ENCODE measurements around the gene COMTD1. TPM values are rescaled to one million over a fixed set of nuclear protein-coding genes. Genes with fewer than 3 reads are reported as not detected.
A peak's percentile ranks its signal among the peaks of the same experiment; 100 is the strongest.
"Not testable (repeated sequence)": the region's sequence is repeated elsewhere in the genome, so short reads cannot be mapped to it uniquely, and the experiment has no call there.

COMTD1 gene
- total RNA-seq, 1 donor from 2014 or later, result 41.5 TPM

DNA sequence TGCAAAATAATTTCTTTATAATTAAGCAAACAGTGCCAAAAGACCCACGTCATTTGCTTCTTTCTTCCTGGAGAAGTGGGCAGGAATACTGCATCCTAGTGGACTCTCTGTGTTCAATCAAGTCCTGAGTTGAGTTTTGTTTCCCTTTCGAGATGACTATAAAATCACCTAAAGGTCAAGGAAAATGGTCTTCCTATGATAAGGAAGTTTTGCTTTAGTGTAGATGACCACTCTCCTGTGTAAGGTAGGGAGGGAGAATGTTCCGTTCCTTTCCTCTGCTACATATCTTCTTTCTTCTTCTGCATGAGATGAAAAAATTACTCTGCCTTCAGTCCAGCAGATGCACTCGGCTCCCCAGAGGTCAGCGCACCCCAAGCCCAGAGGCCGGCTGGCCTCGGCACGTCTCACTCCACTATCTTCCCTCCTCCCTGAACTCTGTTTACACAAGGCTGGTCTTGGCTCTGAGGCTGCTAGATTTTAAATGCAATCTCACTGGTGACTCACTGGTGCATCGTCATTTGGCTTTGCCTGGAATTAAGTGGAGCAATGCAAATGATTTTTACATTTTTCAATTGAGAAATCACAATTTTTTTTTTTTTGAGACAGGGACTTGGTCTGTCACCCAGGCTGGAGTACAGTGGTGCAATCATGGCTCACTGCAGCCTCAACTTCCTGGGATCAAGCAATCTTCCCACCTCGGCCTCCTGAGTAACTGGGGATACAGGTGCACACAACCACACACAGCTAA, 43.8 kb downstream of the COMTD1 start:
- TF ChIP-seq, protein P1, sequence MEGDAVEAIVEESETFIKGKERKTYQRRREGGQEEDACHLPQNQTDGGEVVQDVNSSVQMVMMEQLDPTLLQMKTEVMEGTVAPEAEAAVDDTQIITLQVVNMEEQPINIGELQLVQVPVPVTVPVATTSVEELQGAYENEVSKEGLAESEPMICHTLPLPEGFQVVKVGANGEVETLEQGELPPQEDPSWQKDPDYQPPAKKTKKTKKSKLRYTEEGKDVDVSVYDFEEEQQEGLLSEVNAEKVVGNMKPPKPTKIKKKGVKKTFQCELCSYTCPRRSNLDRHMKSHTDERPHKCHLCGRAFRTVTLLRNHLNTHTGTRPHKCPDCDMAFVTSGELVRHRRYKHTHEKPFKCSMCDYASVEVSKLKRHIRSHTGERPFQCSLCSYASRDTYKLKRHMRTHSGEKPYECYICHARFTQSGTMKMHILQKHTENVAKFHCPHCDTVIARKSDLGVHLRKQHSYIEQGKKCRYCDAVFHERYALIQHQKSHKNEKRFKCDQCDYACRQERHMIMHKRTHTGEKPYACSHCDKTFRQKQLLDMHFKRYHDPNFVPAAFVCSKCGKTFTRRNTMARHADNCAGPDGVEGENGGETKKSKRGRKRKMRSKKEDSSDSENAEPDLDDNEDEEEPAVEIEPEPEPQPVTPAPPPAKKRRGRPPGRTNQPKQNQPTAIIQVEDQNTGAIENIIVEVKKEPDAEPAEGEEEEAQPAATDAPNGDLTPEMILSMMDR (conservative IDR thresholded peaks at IDR 0.05; ENCODE audit: low read depth, low read length), result no peak
- H3K4me3 ChIP-seq (ENCODE audit: low read depth, low read length), result no peak overlapping the region
- no peak for DNase-seq (ENCODE audit: low read depth)

DNA sequence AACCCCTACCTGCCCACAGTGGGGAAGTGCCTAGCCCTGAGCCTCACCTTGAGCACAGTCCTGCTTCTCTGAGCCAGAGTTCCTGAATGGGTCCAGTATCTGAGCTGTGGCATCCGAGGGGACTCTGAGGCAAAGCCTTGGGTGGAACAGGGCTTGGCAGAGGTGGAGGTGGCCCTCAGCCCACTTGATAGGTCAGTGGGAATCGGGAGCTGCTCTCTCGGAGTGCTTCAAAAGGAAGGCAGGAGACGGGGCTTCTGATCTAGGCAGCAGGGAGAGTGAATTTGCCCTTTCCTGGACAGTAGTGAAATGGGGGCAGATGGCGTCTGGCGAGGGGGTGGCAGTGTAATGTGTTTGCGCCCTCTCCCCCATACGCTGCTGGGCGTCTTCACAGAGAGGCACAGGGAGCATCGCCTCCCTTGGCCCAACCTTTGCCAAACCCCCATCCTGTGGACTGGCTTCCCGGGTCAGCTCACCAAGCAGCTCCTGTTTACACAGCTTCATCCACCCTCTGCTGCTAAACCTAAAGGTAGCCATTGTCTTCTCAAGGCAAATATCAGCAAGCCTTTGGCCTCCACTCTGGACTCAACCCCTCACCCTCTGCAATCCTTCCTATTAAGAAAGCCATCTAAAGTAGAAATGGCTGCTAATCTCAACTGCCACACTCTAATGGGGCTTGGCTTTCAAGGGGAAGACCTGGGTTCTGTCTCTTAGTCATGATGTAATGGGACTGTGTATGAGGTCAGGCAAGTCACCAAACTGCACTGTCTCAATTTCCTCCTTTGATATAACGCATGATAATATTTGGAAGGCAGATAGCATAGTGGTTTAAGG, 46.3 kb downstream of the COMTD1 start:
- H3K4me3 ChIP-seq (ENCODE audit: low read depth, low read length), result no peak overlapping the region
- no peak for DNase-seq (ENCODE audit: low read depth)
- TF ChIP-seq, protein P1 (conservative IDR thresholded peaks at IDR 0.05; ENCODE audit: low read depth, low read length), result no peak

DNA sequence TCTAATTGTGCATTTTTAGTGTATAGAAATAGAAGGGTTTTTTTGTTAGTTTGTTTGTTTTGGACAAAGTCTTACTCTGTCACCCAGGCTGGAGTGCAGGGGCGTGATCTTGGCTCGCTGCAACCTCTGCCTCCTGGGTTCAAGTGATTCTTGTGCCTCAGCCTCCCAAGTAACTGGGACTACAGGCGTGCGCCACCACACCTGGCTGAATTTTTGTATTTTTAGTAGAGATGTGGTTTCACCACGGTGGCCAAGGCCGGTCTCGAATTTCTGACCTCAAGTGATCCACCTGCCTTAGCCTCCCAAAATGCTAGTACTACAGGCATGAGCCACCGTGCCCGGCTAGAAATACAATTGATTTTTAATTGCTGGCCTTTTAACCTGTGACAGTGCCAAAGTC, 47.2 kb downstream of the COMTD1 start:
- not testable (repeated sequence) for DNase-seq (ENCODE audit: low read depth); H3K4me3 ChIP-seq (ENCODE audit: low read depth, low read length)

DNA sequence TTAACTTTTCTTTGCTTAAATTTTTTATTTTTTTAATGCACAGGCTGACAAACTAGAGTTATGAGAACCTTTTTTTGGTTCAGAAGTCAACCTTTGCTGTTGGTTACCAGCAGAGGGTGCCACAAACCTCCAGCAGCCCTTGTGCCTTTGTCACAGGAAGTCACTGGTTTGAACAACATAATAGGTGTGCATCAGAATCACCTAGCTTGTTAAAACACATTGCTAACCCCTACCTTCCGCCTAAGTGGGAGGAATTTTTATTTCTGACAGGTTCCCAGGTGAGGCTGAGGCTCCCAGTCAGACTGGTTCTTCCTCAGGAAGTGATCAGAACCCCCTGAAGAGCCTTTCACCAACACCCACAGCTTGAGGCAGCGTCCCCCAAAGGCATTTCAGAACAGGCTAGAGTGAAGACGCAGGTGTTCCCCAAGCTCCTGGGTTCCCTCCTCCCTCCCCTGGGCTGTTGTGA, 47.8 kb downstream of the COMTD1 start:
- TF ChIP-seq, protein P1 (conservative IDR thresholded peaks at IDR 0.05; ENCODE audit: low read depth, low read length), result peak; percentile 91
- H3K4me3 ChIP-seq (ENCODE audit: low read depth, low read length), result no peak overlapping the region
- DNase-seq (ENCODE audit: low read depth), result no peak

DNA sequence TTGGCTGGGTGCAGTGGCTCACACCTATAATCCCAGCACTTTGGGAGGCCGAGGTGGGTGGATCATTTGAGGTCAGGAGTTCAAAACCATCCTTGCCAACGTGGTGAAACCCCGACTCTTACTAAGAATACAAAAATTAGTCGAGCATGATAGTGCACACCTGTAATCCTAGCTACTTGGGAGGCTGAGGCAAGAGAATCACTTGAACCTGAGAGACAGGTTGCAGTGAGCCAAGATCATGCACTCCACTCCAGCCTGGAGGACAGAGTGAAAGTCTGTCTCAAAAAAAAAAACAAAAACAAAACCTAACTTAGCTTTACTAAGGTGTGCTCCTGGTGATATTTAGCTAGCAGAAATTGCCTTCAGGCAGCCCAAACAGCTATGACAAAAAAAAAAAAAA, 49.4 kb downstream of the COMTD1 start:
- TF ChIP-seq, protein P1 (conservative IDR thresholded peaks at IDR 0.05; ENCODE audit: low read depth, low read length), result no peak
- DNase-seq (ENCODE audit: low read depth), result no peak
- no peak overlapping the region for H3K4me3 ChIP-seq (ENCODE audit: low read depth, low read length)

Other genes with a start within 250 kb of the COMTD1 start
- gene SAMD8, start 124.3 kb downstream of the COMTD1 start, total RNA-seq, result 8.0 and 11.3 TPM in 2 replicates
- 213 and 237 TPM in 2 replicates for gene VDAC2, start 25.2 kb downstream of the COMTD1 start, total RNA-seq
- gene ZNF503, start 165.8 kb upstream of the COMTD1 start, total RNA-seq, result 8.5 and 9.6 TPM in 2 replicates
- gene LRMDA, start 195.7 kb upstream of the COMTD1 start, total RNA-seq, result 0.75 and 7.2 TPM in 2 replicates